ENCODE data around the gene TMEM59.
"Not testable (repeated sequence)": the region's sequence is repeated elsewhere in the genome, so short reads cannot be mapped to it uniquely, and the experiment has no call there.

The TMEM59 gene

DNA sequence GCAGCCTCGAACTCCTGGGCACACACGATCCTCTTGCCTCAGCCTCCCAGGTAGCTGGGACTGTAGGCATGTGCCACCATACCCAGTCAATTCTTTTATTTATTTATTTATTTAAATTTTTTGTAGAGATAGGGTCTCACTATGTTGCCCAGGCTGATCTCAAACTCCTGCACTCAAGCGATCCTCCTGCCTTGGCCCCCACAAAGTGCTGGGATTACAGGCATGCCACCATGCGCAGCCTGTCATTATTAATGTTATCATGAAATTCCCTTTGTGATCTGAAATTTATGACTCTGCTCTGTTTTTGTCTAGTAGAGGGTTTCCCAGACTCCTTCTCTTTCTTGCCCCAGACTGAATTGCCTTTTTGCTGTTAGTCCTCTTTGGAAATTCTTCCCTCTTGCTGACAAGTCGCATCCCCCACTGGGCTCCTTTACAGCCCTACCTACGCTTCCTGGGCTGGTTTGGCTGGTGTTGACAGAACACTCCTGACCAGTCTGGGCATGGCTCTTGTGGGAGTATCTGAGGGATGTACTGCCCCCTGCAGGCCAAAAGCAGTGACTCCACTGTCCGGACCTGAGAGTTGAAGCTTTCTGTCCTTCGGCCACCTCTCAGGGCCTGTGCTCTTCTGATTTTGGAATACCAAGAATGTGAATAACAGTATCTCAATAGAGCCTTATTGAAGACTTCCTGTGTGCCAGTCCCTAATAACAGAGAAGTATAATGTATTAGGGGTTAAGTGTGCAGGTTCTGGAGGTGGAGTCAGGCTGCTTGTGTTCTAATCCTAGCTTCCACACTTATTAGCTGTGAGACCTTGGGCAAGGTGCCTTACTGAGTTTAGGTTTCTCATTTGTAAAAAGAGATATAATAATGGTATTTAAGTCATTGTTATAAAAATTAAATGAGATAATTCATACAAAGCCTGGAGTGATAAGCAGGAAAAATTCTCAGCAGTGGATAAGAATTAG, 28.6 kb upstream of the TMEM59 start:
- in situ Hi-C loops (cut with HindIII; ENCODE audit: low pct_unique_long_range_greater_than_20kb, low sequenced_read_pairs): no loop called here

GRCh38 chr1:54080598-54081049, 27.6 kb upstream of the TMEM59 start:
- TF ChIP-seq JUND (IDR thresholded peaks at IDR 0.05; ENCODE audit: low read depth): no peak
- DNase-seq (ENCODE audit: low read depth in 1 of 2, low spot score in 1 of 2): no peak
- in situ Hi-C loops (cut with HindIII; ENCODE audit: low pct_unique_long_range_greater_than_20kb, low sequenced_read_pairs): no loop called here

More for the DNA sequence above, 28.6 kb upstream of the TMEM59 start:
- DNase-seq (ENCODE audit: low read depth in 1 of 2, low spot score in 1 of 2): peak; percentile 8 to 83
- no peak for TF ChIP-seq JUND (IDR thresholded peaks at IDR 0.05; ENCODE audit: low read depth)

DNA sequence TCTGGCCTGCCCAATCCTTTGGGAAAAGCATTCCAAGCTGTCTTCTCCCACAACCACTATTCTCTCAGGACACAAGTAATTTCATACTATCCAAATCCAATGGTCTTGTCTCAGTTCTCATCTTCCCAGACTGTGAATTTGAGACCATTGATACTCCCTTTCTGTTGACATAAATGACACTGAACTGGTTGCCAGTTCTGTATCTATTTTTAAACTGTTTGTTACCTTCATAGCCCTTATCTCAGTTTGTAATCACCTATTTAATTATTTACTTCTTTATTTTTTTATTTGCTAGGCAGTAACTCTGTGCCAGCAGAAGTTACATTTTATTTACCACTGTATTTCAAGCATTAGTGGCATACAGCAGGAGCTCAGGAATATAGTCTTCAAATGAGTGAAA, 24.4 kb upstream of the TMEM59 start:
- in situ Hi-C loops (cut with HindIII; ENCODE audit: low pct_unique_long_range_greater_than_20kb, low sequenced_read_pairs): no loop called here
- no peak for TF ChIP-seq JUND (IDR thresholded peaks at IDR 0.05; ENCODE audit: low read depth)
- DNase-seq (ENCODE audit: low read depth in 1 of 2, low spot score in 1 of 2): no peak

GRCh38 chr1:54070171-54070837, 17.3 kb upstream of the TMEM59 start:
- in situ Hi-C loops (cut with HindIII; ENCODE audit: low pct_unique_long_range_greater_than_20kb, low sequenced_read_pairs): no loop called here
- TF ChIP-seq JUND (IDR thresholded peaks at IDR 0.05; ENCODE audit: low read depth): no peak
- peak in 1 of 2 experiments; percentile 47 for DNase-seq (ENCODE audit: low read depth in 1 of 2, low spot score in 1 of 2)

GRCh38 chr1:54069791-54070170, 16.8 kb upstream of the TMEM59 start:
- in situ Hi-C loops (cut with HindIII; ENCODE audit: low pct_unique_long_range_greater_than_20kb, low sequenced_read_pairs): no loop called here
- no peak for DNase-seq (ENCODE audit: low read depth in 1 of 2, low spot score in 1 of 2)
- no peak for TF ChIP-seq JUND (IDR thresholded peaks at IDR 0.05; ENCODE audit: low read depth)

DNA sequence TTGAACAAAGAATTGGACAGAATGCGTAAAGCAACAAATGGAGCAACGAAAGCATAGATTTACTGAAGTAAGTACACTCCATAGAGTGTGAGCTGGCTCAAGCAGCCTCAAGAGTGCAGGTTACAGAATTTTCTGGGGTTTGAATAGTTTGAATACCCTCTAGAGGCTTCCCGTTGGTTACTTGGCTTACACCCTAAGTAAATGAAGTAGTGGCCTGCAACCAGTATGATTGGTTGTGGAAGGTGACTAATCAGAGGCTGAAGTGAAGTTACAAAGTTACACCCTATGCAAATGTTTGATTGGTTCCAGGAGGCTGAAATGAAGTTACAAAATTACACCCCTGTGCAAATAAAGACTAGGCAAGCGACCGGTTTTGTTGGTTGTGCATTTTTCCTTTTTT, 11.3 kb upstream of the TMEM59 start:
- TF ChIP-seq JUND (IDR thresholded peaks at IDR 0.05; ENCODE audit: low read depth): no peak
- in situ Hi-C loops (cut with HindIII; ENCODE audit: low pct_unique_long_range_greater_than_20kb, low sequenced_read_pairs): no loop called here
- no peak for DNase-seq (ENCODE audit: low read depth in 1 of 2, low spot score in 1 of 2)

DNA sequence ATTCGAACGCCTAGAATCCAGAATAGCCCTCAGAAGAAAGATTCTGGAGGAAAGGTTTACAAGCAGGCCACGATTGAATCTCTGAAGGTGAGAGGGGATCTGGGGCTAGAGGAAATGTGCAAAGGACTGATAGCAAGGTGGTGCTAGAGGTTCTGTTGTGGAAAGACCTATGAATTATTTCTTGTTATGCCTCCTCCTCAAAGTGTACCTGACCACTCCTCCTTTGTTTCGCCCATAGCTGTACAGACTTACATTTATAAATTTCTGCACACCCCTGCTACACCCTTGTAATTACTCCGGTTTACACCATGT, 1.4 kb upstream of the TMEM59 start:
- in situ Hi-C loops (cut with HindIII; ENCODE audit: low pct_unique_long_range_greater_than_20kb, low sequenced_read_pairs): no loop called here
- DNase-seq (ENCODE audit: low read depth in 1 of 2, low spot score in 1 of 2): no peak
- TF ChIP-seq JUND (IDR thresholded peaks at IDR 0.05; ENCODE audit: low read depth): no peak

- DNase-seq (ENCODE audit: low read depth in 1 of 2, low spot score in 1 of 2): peak in 1 of 2 experiments; percentile 1
- TF ChIP-seq JUND (IDR thresholded peaks at IDR 0.05; ENCODE audit: low read depth): no peak
- in situ Hi-C loops (cut with HindIII; ENCODE audit: low pct_unique_long_range_greater_than_20kb, low sequenced_read_pairs): no loop called here
Measured at GRCh38 chr1:54053745-54054437, 887 bp upstream of the TMEM59 start.

DNA sequence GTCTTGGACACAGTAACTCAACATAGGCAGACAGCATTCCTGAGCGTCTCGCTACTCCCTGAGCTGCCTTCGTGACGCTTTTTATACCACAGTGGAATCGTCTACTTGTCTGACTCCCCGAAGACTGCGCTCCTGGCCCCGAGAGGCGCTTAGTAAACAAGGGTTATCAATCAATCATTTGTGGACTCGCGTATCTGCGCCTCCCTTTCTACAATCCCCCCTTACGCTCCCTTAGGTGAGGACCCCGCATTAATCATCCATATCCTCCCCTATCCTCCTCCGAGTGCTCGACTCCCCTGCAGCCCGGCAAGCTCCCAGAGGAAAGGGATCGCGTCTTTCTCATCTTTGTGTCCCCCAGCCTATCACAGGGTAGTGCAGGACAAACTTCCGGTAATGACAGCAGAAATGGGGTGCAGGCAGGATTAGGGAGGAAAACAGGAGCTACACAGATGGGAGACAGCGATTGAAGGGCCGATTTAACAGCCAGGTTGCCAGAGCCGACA, 522 bp downstream of the TMEM59 start:
- DNase-seq (ENCODE audit: low read depth in 1 of 2, low spot score in 1 of 2): peak; percentile 9 to 55
- in situ Hi-C loops (cut with HindIII; ENCODE audit: low pct_unique_long_range_greater_than_20kb, low sequenced_read_pairs): no loop called here
- no peak for TF ChIP-seq JUND (IDR thresholded peaks at IDR 0.05; ENCODE audit: low read depth)

DNA sequence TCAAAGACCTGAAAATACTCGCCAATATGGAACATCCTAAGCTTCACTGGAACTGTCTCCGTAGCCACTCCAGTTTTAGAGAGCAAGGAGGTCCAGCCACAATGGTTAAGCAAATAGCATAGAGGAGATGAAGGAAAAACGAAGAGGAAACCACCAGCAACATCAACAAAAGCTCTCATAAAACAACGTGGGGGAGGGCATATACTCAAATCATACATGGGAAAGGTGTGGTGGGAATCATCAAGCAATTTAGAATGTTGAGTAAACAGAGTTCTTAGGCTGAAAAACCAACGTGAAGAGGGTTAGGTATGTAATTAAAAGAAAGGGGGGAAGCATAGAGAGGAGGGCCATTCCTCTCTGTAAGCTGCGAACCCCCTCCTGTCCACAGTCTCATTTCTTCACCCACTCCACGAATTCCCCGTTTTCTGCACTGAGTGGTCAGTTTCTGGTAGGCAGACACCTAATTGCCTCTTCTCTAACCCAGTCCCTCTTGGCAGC, 1.0 kb downstream of the TMEM59 start:
- peak in 1 of 2 experiments; percentile 1 for DNase-seq (ENCODE audit: low read depth in 1 of 2, low spot score in 1 of 2)
- in situ Hi-C loops (cut with HindIII; ENCODE audit: low pct_unique_long_range_greater_than_20kb, low sequenced_read_pairs): no loop called here
- TF ChIP-seq JUND (IDR thresholded peaks at IDR 0.05; ENCODE audit: low read depth): no peak

DNA sequence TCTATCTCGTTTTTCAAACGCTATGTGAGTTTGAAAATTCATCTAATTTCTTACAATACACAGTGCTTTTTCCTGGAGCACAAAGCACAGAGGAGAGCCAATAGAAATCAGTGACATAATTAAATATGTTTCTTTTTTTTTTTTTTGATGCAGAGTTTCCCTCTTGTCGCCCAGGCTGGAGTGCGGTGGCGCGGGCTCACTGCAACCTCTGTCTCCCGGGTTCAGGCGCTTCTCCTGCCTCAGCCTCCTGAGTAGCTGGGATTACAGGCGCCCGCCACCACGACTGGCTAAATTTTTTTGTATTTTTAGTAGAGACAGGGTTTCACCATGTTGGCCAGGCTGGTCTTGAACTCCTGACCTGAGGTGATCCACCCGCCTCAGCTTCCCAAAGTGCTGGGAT, 2.6 kb downstream of the TMEM59 start:
- in situ Hi-C loops (cut with HindIII; ENCODE audit: low pct_unique_long_range_greater_than_20kb, low sequenced_read_pairs); DNase-seq (ENCODE audit: low read depth in 1 of 2, low spot score in 1 of 2): not testable (repeated sequence)
